GM12878 (cell line): ENCODE measurements around the gene DAB2IP. TPM values are rescaled to one million over a fixed set of nuclear protein-coding genes. Genes with fewer than 3 reads are reported as not detected.

Source experiments
- ATAC-seq: fragments of 200-7000 bp; cut with Tn5 transposase; 3 replicates; pipeline ENCODE4 v1.9.1; 2020; ENCODE audit warnings: mild to moderate bottlenecking, moderate library complexity
- BruUV-seq: library from RNA; stranded (reverse); fragments of 400-500 nt; replicated peaks from 2 replicates; lab custom pipeline; 2021; lab: Mats Ljungman, UMichigan
- CTCF ChIA-PET: fragments of 300-600 bp; sonication (Branson Sonifier 250); formaldehyde crosslinking; extraction: SDS; loops from one replicate; lab custom pipeline; 2021; ENCODE audit warnings: inconsistent platforms; lab: Yijun Ruan, JAX
- POLR2A ChIA-PET: fragments of 350-600 bp; formaldehyde crosslinking; extraction: SDS; loops from one replicate; lab custom pipeline; 2021; ENCODE audit warnings: inconsistent platforms; lab: Charles Lee
- RAD21 ChIA-PET: fragments of 300-600 bp; sonication (Branson Sonifier 250); formaldehyde crosslinking; loops from one replicate; lab custom pipeline; 2023; ENCODE audit warnings: antibody characterized with exemption; ENCODE audit not compliant: unreplicated experiment; lab: Charles Lee
- SMC1A ChIA-PET: fragments of 300-600 bp; sonication (Branson Sonifier 250); formaldehyde crosslinking; loops from one replicate; lab custom pipeline; 2023; ENCODE audit not compliant: unreplicated experiment, uncharacterized antibody; lab: Charles Lee
- DNase-seq: peaks from one replicate; pipeline ENCODE4 v3.0.0-alpha.2; 2011; ENCODE audit warnings: low read depth, low spot score
- FAIRE-seq: peaks from 3 replicates; lab custom pipeline; 2011; peaks lifted over from hg19 to GRCh38; lab: Jason Lieb, UNC
- H2AFZ ChIP-seq: 2 replicates; pipeline ENCODE4 v1.6.0; 2011; ENCODE audit warnings: low read depth, low read length, control low read depth; ENCODE audit not compliant: control insufficient read depth
- H3K27ac ChIP-seq: 2 replicates; pipeline ENCODE4 v1.5.1; 2011; ENCODE audit warnings: control low read depth; ENCODE audit not compliant: control insufficient read depth, insufficient read depth
- H3K27me3 ChIP-seq, 2 experiments: replicated peaks in 1 of 2; 2 replicates each; pipeline versions ENCODE4 v1.6.0 to v1.6.1; 2011; ENCODE audit warnings: low read length in 1 of 2; ENCODE audit not compliant: control insufficient read depth in 2 of 2, insufficient read depth in 2 of 2
- H3K36me3 ChIP-seq, 2 experiments: 2 replicates each; pipeline ENCODE4 v1.5.1; 2011; ENCODE audit warnings: low read length in 1 of 2; ENCODE audit not compliant: control insufficient read depth in 2 of 2, insufficient read depth in 2 of 2
- H3K4me1 ChIP-seq: 2 replicates; pipeline ENCODE4 v1.6.1; 2011; ENCODE audit warnings: mild to moderate bottlenecking, low read length, moderate library complexity, mixed read lengths; ENCODE audit not compliant: control insufficient read depth, insufficient read depth
- H3K4me2 ChIP-seq: 2 replicates; pipeline ENCODE4 v1.6.0; 2011; ENCODE audit warnings: control low read depth; ENCODE audit not compliant: control insufficient read depth, insufficient read depth
- H3K4me3 ChIP-seq: fragments of 200-600 bp; sonication (generic); 2 replicates; pipeline ENCODE4 v1.5.1; 2016
- H3K79me2 ChIP-seq: 2 replicates; pipeline ENCODE4 v1.6.0; 2011; ENCODE audit warnings: low read length; ENCODE audit not compliant: control insufficient read depth, insufficient read depth
- H3K9ac ChIP-seq: 2 replicates; pipeline ENCODE4 v1.8.0; 2011; ENCODE audit warnings: low read length, control low read depth, mixed read lengths; ENCODE audit not compliant: control insufficient read depth, insufficient read depth
- H3K9me3 ChIP-seq: replicated peaks from 3 replicates; pipeline ENCODE4 v1.5.1; 2011; ENCODE audit warnings: mild to moderate bottlenecking, low read length; ENCODE audit not compliant: control insufficient read depth, insufficient read depth
- H4K20me1 ChIP-seq: 2 replicates; pipeline ENCODE4 v1.6.0; 2011; ENCODE audit not compliant: control insufficient read depth, insufficient read depth
- CHD1 ChIP-seq: IDR thresholded peaks from 2 replicates; pipeline ENCODE4 v1.6.1; 2012; ENCODE audit warnings: low read depth, low read length, improper control_type of control experiment
- CHD2 ChIP-seq: IDR thresholded peaks from 2 replicates; pipeline ENCODE4 v1.6.1; 2011; ENCODE audit warnings: low read depth, low read length, improper control_type of control experiment, borderline replicate concordance
- CHD4 ChIP-seq: fragments of 200-600 bp; sonication (generic); IDR thresholded peaks from 2 replicates; pipeline ENCODE4 v1.6.1; 2016; ENCODE audit warnings: mild to moderate bottlenecking
- FOXK2 ChIP-seq: fragments of 450-650 bp; IDR thresholded peaks from 2 replicates; pipeline ENCODE4 v1.6.1; 2017; ENCODE audit warnings: mild to moderate bottlenecking, moderate library complexity
- KAT2A ChIP-seq: conservative IDR thresholded peaks from 2 replicates; pipeline ENCODE4 v1.6.1; 2011; ENCODE audit warnings: low read depth, low read length; ENCODE audit not compliant: control insufficient read depth
- RAD21 ChIP-seq: IDR thresholded peaks from 2 replicates; pipeline ENCODE4 v1.6.1; 2011; ENCODE audit warnings: mild to moderate bottlenecking, low read depth, low read length, moderate library complexity; ENCODE audit not compliant: insufficient read depth
- SIN3A ChIP-seq: IDR thresholded peaks from 2 replicates; pipeline ENCODE4 v1.6.1; 2012; ENCODE audit warnings: low read depth, low read length, improper control_type of control experiment
- TCF7 ChIP-seq: IDR thresholded peaks from 2 replicates; pipeline ENCODE4 v1.6.1; 2014; ENCODE audit warnings: antibody characterized with exemption, borderline replicate concordance
- WGBS: methylation state at CpG from one replicate; pipeline ENCODE4 v1.1.6; 2016; ENCODE audit warnings: low lambda C conversion rate; ENCODE audit not compliant: insufficient replicate concordance, insufficient coverage; ENCODE audit errors: missing lambda C conversion rate; 5-methylcytosine and 5-hydroxymethylcytosine counted together
- in situ Hi-C: fragments of 300-500 bp; cut with MboI; formaldehyde crosslinking; loops from 9 replicates; pipeline ENCODE4 v1.14.3; 2018; ENCODE audit warnings: mixed read lengths
- intact Hi-C: fragments of 100-400 bp; cut with micrococcal nuclease; formaldehyde crosslinking; loops from one replicate; pipeline ENCODE4 v1.14.2; 2022; ENCODE audit not compliant: unreplicated experiment
- polyA plus RNA-seq, 11 experiments: library from polyadenylated mRNA; depleted of rRNA in 4 of 11; unstranded in 6 of 11; stranded (reverse) in 5 of 11; fragments of >200 nt; fragmentation: Nextera tagmentation in 4 of 11; fragmentation: Illumina TruSeq in 1 of 11; extraction: Ambion mirVana in 4 of 11; extraction: Trizol in 1 of 11; gene quantifications; 1 replicate in 1 of 11; 2 replicates in 10 of 11; pipeline versions ENCODE4 v1.2.1 to v1.2.3, GENCODE V29; 2011 to 2016; ENCODE audit warnings: inconsistent platforms in 2 of 11, missing spikeins in 2 of 11, low read depth in 1 of 11
- total RNA-seq, 4 experiments: library from RNA; depleted of rRNA in 3 of 4; stranded (reverse); fragments of >200 nt in 3 of 4; fragmentation: Illumina TruSeq in 1 of 4; extraction: Trizol in 1 of 4; gene quantifications; 2 replicates each; pipeline versions ENCODE4 v1.2.1 to v1.2.3, GENCODE V29; 2013 to 2021
- TF ChIP-seq, protein P1 (sequence below): fragments of 450-650 bp; formaldehyde crosslinking; IDR thresholded peaks from 2 replicates; pipeline ENCODE4 v1.4.0; 2022; ENCODE audit warnings: mild to moderate bottlenecking, moderate library complexity
- TF ChIP-seq, protein P2 (sequence below): IDR thresholded peaks from 2 replicates; pipeline ENCODE4 v1.6.1; 2012; ENCODE audit warnings: low read length, inconsistent platforms
- TF ChIP-seq, protein P3 (sequence below): IDR thresholded peaks from 2 replicates; pipeline ENCODE4 v1.6.1; 2011; ENCODE audit warnings: borderline replicate concordance, low read depth, mild to moderate bottlenecking, moderate library complexity, mixed read lengths, low read length; ENCODE audit not compliant: insufficient read depth; ENCODE audit errors: extremely low read length
- TF ChIP-seq, protein P4 (sequence below): fragments of 450-650 bp; IDR thresholded peaks from 2 replicates; pipeline ENCODE4 v1.6.1; 2017; ENCODE audit warnings: mild to moderate bottlenecking, moderate library complexity

DAB2IP gene
- total and polyA plus RNA-seq, 10 of the 15 experiments (the other 5 are each of a cell fraction or from before 2014, with no cell fraction given), result 0.03 to 0.38 (median 0.14) TPM; not detected in 6

DNA sequence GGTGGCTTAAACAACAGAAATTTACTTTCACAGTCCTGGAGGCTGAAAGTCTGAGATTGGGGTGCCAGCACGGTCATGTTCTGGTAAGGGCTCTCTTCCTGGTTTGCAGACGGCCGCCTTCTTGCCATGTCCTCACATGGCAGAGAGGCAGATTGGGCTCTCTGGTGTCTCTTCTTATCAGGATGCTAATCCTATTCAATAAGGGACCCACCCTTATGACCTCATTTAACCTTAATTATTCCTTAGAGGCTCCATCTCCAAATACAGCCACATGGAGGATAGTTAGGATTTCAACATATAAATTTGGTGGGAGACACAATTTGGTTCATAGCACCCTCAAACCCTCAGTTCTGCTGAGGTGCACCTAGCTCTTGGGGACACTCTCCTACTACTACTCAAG lies 180.4 kb downstream of the DAB2IP start (continued):
- no peak for TF ChIP-seq TCF7
- TF ChIP-seq, protein P1, sequence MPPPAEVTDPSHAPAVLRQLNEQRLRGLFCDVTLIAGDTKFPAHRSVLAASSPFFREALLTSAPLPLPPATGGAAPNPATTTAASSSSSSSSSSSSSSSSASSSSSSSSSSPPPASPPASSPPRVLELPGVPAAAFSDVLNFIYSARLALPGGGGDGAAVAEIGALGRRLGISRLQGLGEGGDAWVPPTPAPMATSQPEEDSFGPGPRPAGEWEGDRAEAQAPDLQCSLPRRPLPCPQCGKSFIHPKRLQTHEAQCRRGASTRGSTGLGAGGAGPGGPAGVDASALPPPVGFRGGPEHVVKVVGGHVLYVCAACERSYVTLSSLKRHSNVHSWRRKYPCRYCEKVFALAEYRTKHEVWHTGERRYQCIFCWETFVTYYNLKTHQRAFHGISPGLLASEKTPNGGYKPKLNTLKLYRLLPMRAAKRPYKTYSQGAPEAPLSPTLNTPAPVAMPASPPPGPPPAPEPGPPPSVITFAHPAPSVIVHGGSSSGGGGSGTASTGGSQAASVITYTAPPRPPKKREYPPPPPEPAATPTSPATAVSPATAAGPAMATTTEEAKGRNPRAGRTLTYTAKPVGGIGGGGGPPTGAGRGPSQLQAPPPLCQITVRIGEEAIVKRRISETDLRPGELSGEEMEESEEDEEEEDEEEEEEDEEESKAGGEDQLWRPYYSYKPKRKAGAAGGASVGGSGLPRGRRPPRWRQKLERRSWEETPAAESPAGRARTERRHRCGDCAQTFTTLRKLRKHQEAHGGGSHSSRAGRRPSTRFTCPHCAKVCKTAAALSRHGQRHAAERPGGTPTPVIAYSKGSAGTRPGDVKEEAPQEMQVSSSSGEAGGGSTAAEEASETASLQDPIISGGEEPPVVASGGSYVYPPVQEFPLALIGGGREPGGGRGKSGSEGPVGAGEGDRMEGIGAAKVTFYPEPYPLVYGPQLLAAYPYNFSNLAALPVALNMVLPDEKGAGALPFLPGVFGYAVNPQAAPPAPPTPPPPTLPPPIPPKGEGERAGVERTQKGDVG, result no peak
- TF ChIP-seq, all 136 proteins: peak for 0

DNA sequence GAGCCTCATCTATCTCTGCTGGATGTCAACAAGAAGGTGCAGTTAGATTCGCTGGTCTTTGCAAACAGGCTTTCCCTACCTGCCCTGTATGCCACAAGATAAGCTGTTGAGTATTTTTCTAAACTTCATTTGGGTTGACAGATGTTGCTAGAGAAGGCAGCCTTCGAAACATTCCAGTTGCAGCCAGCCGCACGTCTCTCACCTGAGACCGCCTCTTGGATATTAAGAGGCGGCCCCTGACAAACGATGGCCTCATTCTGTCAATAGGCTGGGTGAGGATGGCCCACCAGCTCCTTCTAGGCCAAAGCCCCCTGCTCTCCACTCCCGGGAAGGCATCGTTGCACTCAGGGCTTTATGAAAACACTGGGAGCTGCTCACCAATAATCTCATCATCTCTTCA lies 181.6 kb downstream of the DAB2IP start:
- no peaks in the 10 kb centered on the region for H3K79me2 ChIP-seq
- H2AFZ ChIP-seq, result no peak overlapping the region
- in situ Hi-C loops (no loop called here), intact Hi-C loops (no loop called here)
- no peak overlapping the region for H3K4me2 ChIP-seq
- no peaks in the 10 kb centered on the region for H4K20me1 ChIP-seq
- no peak overlapping the region for H3K4me3 ChIP-seq
- no peak for DNase-seq
- ChIA-PET POLR2A (no interaction called here), RAD21 (no interaction called here), CTCF (interaction anchor here (1.2 kb wide), 1 partner anchor 287 kb away, joined by 4 read pairs; no protein-coding TSS in a partner anchor), SMC1A (interaction anchor here (1.0 kb wide), 1 partner anchor 11 kb away, joined by 3 read pairs; no protein-coding TSS in a partner anchor)
- TF ChIP-seq RAD21 (no peak), CHD2 (no peak), KAT2A (no peak), FOXK2 (no peak), CHD4 (no peak), SIN3A (no peak), CHD1 (no peak)
- TF ChIP-seq, protein P2, sequence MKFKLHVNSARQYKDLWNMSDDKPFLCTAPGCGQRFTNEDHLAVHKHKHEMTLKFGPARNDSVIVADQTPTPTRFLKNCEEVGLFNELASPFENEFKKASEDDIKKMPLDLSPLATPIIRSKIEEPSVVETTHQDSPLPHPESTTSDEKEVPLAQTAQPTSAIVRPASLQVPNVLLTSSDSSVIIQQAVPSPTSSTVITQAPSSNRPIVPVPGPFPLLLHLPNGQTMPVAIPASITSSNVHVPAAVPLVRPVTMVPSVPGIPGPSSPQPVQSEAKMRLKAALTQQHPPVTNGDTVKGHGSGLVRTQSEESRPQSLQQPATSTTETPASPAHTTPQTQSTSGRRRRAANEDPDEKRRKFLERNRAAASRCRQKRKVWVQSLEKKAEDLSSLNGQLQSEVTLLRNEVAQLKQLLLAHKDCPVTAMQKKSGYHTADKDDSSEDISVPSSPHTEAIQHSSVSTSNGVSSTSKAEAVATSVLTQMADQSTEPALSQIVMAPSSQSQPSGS, result no peak
- TF ChIP-seq, protein P3, sequence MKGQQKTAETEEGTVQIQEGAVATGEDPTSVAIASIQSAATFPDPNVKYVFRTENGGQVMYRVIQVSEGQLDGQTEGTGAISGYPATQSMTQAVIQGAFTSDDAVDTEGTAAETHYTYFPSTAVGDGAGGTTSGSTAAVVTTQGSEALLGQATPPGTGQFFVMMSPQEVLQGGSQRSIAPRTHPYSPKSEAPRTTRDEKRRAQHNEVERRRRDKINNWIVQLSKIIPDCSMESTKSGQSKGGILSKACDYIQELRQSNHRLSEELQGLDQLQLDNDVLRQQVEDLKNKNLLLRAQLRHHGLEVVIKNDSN, result no peak
- TF ChIP-seq, protein P4, sequence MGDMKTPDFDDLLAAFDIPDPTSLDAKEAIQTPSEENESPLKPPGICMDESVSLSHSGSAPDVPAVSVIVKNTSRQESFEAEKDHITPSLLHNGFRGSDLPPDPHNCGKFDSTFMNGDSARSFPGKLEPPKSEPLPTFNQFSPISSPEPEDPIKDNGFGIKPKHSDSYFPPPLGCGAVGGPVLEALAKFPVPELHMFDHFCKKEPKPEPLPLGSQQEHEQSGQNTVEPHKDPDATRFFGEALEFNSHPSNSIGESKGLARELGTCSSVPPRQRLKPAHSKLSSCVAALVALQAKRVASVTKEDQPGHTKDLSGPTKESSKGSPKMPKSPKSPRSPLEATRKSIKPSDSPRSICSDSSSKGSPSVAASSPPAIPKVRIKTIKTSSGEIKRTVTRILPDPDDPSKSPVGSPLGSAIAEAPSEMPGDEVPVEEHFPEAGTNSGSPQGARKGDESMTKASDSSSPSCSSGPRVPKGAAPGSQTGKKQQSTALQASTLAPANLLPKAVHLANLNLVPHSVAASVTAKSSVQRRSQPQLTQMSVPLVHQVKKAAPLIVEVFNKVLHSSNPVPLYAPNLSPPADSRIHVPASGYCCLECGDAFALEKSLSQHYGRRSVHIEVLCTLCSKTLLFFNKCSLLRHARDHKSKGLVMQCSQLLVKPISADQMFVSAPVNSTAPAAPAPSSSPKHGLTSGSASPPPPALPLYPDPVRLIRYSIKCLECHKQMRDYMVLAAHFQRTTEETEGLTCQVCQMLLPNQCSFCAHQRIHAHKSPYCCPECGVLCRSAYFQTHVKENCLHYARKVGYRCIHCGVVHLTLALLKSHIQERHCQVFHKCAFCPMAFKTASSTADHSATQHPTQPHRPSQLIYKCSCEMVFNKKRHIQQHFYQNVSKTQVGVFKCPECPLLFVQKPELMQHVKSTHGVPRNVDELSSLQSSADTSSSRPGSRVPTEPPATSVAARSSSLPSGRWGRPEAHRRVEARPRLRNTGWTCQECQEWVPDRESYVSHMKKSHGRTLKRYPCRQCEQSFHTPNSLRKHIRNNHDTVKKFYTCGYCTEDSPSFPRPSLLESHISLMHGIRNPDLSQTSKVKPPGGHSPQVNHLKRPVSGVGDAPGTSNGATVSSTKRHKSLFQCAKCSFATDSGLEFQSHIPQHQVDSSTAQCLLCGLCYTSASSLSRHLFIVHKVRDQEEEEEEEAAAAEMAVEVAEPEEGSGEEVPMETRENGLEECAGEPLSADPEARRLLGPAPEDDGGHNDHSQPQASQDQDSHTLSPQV, result no peak
- no peak for ATAC-seq
- H3K27me3 ChIP-seq, result peaks cover 0 to 4% of the 10 kb centered on the region in 2 experiments; a peak in 2 of 4 replicates
- no peak overlapping the region for H3K27ac ChIP-seq
- FAIRE-seq, result no peak
- H3K4me1 ChIP-seq, result no peaks in the 10 kb centered on the region
- H3K9me3 ChIP-seq, result no peaks in the 10 kb centered on the region
- no TSS peak for BruUV-seq
- WGBS, result 70% methylated on average over 9 of the region's 9 CpGs
- no peaks in the 10 kb centered on the region for H3K36me3 ChIP-seq
- no peak overlapping the region for H3K9ac ChIP-seq
